ENCODE results near the gene C4orf46. TPM values are rescaled to one million over a fixed set of nuclear protein-coding genes. Genes with fewer than 3 reads are reported as not detected.

C4orf46 gene
- total and polyA plus RNA-seq, 2 donors (not counting 3 experiments of a cell fraction or from before 2014, with no cell fraction given): 9.4 to 19.6 TPM

DNA sequence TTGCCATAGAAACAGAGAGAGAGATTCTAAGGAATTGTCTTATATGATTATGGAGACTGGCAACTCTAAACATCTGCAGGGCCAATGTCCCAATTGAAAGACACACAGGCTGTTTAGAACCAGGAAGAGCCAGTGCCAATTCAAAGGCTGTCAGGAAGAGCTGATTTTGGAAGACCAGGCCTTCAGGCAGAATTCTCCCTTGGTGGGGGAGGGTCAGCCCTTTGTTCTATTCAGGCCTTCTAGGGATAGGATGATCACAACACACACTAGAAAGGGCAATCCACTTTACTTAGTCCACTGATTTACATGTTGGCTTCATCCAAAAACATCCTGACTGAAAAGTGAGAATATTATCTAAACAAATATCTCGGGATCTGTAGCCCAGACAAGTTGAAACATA, 15.2 kb downstream of the C4orf46 start:
- Histone ChIP-seq H3K36me3 (ENCODE audit: control insufficient read depth in 2 of 2, extremely low read depth in 1 of 2, insufficient read depth in 2 of 2, low read length in 2 of 2) (no peaks in the 10 kb centered on the region), H3K27me3 (ENCODE audit: control insufficient read depth in 2 of 2, insufficient read depth in 2 of 2, low read length in 2 of 2) (no peaks in the 10 kb centered on the region), H3K9ac (replicated peaks; ENCODE audit: extremely low read depth, insufficient read depth, low read length) (no peak overlapping the region), H3K9me1 (replicated peaks; ENCODE audit: control insufficient read depth, extremely low read depth, insufficient read depth, low read length) (no peaks in the 10 kb centered on the region), H3K79me2 (ENCODE audit: control insufficient read depth, insufficient read depth, low read length) (no peaks in the 10 kb centered on the region), H3K9me3 (replicated peaks; ENCODE audit: control insufficient read depth, insufficient read depth, low read length) (no peaks in the 10 kb centered on the region), H2AFZ (ENCODE audit: low read depth, low read length) (no peak overlapping the region), H3K4me1 (ENCODE audit: control insufficient read depth, extremely low read depth, insufficient read depth, low read length) (peaks cover 2% of the 10 kb centered on the region), H4K20me1 (replicated peaks; ENCODE audit: control insufficient read depth, extremely low read depth, insufficient read depth, low read length) (no peaks in the 10 kb centered on the region), H3K4me3 (replicated peaks in 1 of 3; ENCODE audit: insufficient read depth in 1 of 3, low read depth in 1 of 3, low read length in 3 of 3) (no peak overlapping the region), H3K27ac (ENCODE audit: insufficient read depth, low read depth, low read length) (no peak overlapping the region), H3K4me2 (ENCODE audit: insufficient read depth, low read length) (no peak overlapping the region)
- CTCF ChIA-PET: interaction anchor here (0.6 kb wide), 1 partner anchor 23 kb away, joined by 3 read pairs; no protein-coding TSS in a partner anchor
- no TSS peak for BruUV-seq (replicated peaks)
- no peak for DNase-seq (ENCODE audit: low read depth, low spot score)
- intact Hi-C loops (cut with micrococcal nuclease): no loop called here
- TF ChIP-seq, protein P1, sequence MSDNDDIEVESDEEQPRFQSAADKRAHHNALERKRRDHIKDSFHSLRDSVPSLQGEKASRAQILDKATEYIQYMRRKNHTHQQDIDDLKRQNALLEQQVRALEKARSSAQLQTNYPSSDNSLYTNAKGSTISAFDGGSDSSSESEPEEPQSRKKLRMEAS (IDR thresholded peaks at IDR 0.05; ENCODE audit: insufficient read depth, insufficient read length): no peak
- no peak for TF ChIP-seq GATA2 (IDR thresholded peaks at IDR 0.05; ENCODE audit: insufficient read depth, insufficient read length, low read depth, low read length)
- no peak for TF ChIP-seq FOS (IDR thresholded peaks at IDR 0.05; ENCODE audit: borderline replicate concordance, insufficient read depth, low read length)
- TF ChIP-seq MYC (IDR thresholded peaks at IDR 0.05; ENCODE audit: low read depth, low read length): no peak
- no peak for TF ChIP-seq POLR2A (IDR thresholded peaks at IDR 0.05; ENCODE audit: low read depth, low read length)
- TF ChIP-seq POLR2AphosphoS5 (IDR thresholded peaks at IDR 0.05; ENCODE audit: insufficient read depth, low read depth, low read length): no peak
- no peak for TF ChIP-seq EZH2 (IDR thresholded peaks at IDR 0.05; ENCODE audit: borderline replicate concordance, low read depth, low read length, severe bottlenecking)
- dilution Hi-C loops (cut with MboI; ENCODE audit: extremely low pct_ligation_motif_present, low sequenced_read_pairs): no loop called here
- FAIRE-seq: no peak
- POLR2A ChIA-PET: no interaction called here

DNA sequence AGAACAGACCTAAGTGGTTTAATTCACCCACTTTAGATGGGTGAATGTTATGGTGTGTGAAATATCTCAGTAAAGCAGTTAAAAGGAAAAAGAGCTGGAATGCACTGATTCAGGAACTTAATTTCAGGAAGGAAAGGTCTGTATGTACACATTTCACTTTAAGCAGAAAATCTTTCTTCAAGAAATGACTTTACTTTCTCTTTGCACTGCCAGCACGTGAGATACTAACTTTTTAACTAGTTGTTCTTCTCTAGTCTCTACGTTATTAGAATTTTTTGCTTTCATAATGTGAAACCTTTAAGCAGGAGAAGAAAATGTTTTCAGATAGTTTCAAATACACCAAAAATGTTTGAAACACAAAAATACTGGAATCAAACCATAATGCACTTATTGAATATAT, 18.8 kb downstream of the C4orf46 start:
- DNase-seq (ENCODE audit: low read depth, low spot score): peak; percentile 43
- peak overlapping the region; percentile 95 for H2AFZ ChIP-seq (ENCODE audit: low read depth, low read length)
- no peaks in the 10 kb centered on the region for H3K9me3 ChIP-seq (replicated peaks; ENCODE audit: control insufficient read depth, insufficient read depth, low read length)
- intact Hi-C loops (cut with micrococcal nuclease): no loop called here
- H3K4me1 ChIP-seq (ENCODE audit: control insufficient read depth, extremely low read depth, insufficient read depth, low read length): peaks cover 2% of the 10 kb centered on the region
- no peaks in the 10 kb centered on the region for H4K20me1 ChIP-seq (replicated peaks; ENCODE audit: control insufficient read depth, extremely low read depth, insufficient read depth, low read length)
- dilution Hi-C loops (cut with MboI; ENCODE audit: extremely low pct_ligation_motif_present, low sequenced_read_pairs): no loop called here
- ChIA-PET CTCF (interaction anchor here (2.7 kb wide), 1 partner anchor 10 kb away, joined by 6 read pairs; no protein-coding TSS in a partner anchor), POLR2A (no interaction called here)
- H3K36me3 ChIP-seq (ENCODE audit: control insufficient read depth in 2 of 2, extremely low read depth in 1 of 2, insufficient read depth in 2 of 2, low read length in 2 of 2): no peaks in the 10 kb centered on the region
- no peak overlapping the region for H3K27ac ChIP-seq (ENCODE audit: insufficient read depth, low read depth, low read length)
- H3K9ac ChIP-seq (replicated peaks; ENCODE audit: extremely low read depth, insufficient read depth, low read length): peak overlapping the region; percentile 3
- no TSS peak for BruUV-seq (replicated peaks)
- H3K9me1 ChIP-seq (replicated peaks; ENCODE audit: control insufficient read depth, extremely low read depth, insufficient read depth, low read length): no peaks in the 10 kb centered on the region
- FAIRE-seq: no peak
- TF ChIP-seq POLR2A (IDR thresholded peaks at IDR 0.05; ENCODE audit: low read depth, low read length) (no peak), JUN (IDR thresholded peaks at IDR 0.05; ENCODE audit: borderline replicate concordance, insufficient read depth, insufficient read length, low read depth) (no peak), POLR2AphosphoS5 (IDR thresholded peaks at IDR 0.05; ENCODE audit: insufficient read depth, low read depth, low read length) (no peak), EZH2 (IDR thresholded peaks at IDR 0.05; ENCODE audit: borderline replicate concordance, low read depth, low read length, severe bottlenecking) (no peak), MYC (IDR thresholded peaks at IDR 0.05; ENCODE audit: low read depth, low read length) (no peak), FOS (IDR thresholded peaks at IDR 0.05; ENCODE audit: borderline replicate concordance, insufficient read depth, low read length) (no peak), GATA2 (IDR thresholded peaks at IDR 0.05; ENCODE audit: insufficient read depth, insufficient read length, low read depth, low read length) (no peak)
- TF ChIP-seq, protein P1 (IDR thresholded peaks at IDR 0.05; ENCODE audit: insufficient read depth, insufficient read length): no peak
- TF ChIP-seq, protein P2, sequence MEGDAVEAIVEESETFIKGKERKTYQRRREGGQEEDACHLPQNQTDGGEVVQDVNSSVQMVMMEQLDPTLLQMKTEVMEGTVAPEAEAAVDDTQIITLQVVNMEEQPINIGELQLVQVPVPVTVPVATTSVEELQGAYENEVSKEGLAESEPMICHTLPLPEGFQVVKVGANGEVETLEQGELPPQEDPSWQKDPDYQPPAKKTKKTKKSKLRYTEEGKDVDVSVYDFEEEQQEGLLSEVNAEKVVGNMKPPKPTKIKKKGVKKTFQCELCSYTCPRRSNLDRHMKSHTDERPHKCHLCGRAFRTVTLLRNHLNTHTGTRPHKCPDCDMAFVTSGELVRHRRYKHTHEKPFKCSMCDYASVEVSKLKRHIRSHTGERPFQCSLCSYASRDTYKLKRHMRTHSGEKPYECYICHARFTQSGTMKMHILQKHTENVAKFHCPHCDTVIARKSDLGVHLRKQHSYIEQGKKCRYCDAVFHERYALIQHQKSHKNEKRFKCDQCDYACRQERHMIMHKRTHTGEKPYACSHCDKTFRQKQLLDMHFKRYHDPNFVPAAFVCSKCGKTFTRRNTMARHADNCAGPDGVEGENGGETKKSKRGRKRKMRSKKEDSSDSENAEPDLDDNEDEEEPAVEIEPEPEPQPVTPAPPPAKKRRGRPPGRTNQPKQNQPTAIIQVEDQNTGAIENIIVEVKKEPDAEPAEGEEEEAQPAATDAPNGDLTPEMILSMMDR (IDR thresholded peaks at IDR 0.05; ENCODE audit: extremely low read depth in 1 of 2, insufficient read depth in 1 of 2, low read depth in 1 of 2, low read length in 2 of 2): no peak
- peak overlapping the region; percentile 79 for H3K4me2 ChIP-seq (ENCODE audit: insufficient read depth, low read length)
- no peaks in the 10 kb centered on the region for H3K27me3 ChIP-seq (ENCODE audit: control insufficient read depth in 2 of 2, insufficient read depth in 2 of 2, low read length in 2 of 2)
- H3K4me3 ChIP-seq (replicated peaks in 1 of 3; ENCODE audit: insufficient read depth in 1 of 3, low read depth in 1 of 3, low read length in 3 of 3): peak overlapping the region in 1 of 3 experiments; percentile 41
- no peaks in the 10 kb centered on the region for H3K79me2 ChIP-seq (ENCODE audit: control insufficient read depth, insufficient read depth, low read length)
